VCaP (cell line): ENCODE results near the gene PADI4.
A peak's percentile ranks its signal among the peaks of the same experiment; 100 is the strongest.

Source experiments
- H3K27ac ChIP-seq: fragments of 450-650 bp; 2 replicates; pipeline ENCODE4 v1.5.1; 2017
- CTCF ChIP-seq: fragments of 450-650 bp; conservative IDR thresholded peaks from 2 replicates; pipeline ENCODE4 v1.5.1; 2017; ENCODE audit warnings: mild to moderate bottlenecking, moderate library complexity

The PADI4 gene

GRCh38 chr1:17286646-17287045, 21.4 kb upstream of the PADI4 start:
- no peak overlapping the region for H3K27ac ChIP-seq
- TF ChIP-seq CTCF, result no peak

- no peak overlapping the region for H3K27ac ChIP-seq
- TF ChIP-seq CTCF, result no peak
Observed at GRCh38 chr1:17287130-17287776, 20.7 kb upstream of the PADI4 start.

- TF ChIP-seq CTCF, result no peak
Observed at GRCh38 chr1:17289721-17290120, 18.3 kb upstream of the PADI4 start.

GRCh38 chr1:17290553-17290952, 17.4 kb upstream of the PADI4 start:
- TF ChIP-seq CTCF, result no peak
- no peak overlapping the region for H3K27ac ChIP-seq

More at GRCh38 chr1:17289721-17290120, 18.3 kb upstream of the PADI4 start:
- no peak overlapping the region for H3K27ac ChIP-seq

- H3K27ac ChIP-seq, result peak overlapping the region; percentile 86
- TF ChIP-seq CTCF, result no peak
Observed at GRCh38 chr1:17292299-17293160, 15.5 kb upstream of the PADI4 start.

- TF ChIP-seq CTCF, result no peak
- H3K27ac ChIP-seq, result peak overlapping the region; percentile 86
Observed at GRCh38 chr1:17293681-17294425, 14.1 kb upstream of the PADI4 start.

- peak overlapping the region; percentile 86; the same call in 1 of the 2 replicates for H3K27ac ChIP-seq
- TF ChIP-seq CTCF, result no peak
Observed at GRCh38 chr1:17295292-17295691, 12.7 kb upstream of the PADI4 start.
